Measurements from ENCODE around the gene LAMTOR3. TPM values are rescaled to one million over a fixed set of nuclear protein-coding genes. Genes with fewer than 3 reads are reported as not detected.
A peak's percentile ranks its signal among the peaks of the same experiment; 100 is the strongest.

LAMTOR3 gene
- total RNA-seq, 4 donors from 2014 or later, result 34.5 to 64.8 (median 53.1) TPM

DNA sequence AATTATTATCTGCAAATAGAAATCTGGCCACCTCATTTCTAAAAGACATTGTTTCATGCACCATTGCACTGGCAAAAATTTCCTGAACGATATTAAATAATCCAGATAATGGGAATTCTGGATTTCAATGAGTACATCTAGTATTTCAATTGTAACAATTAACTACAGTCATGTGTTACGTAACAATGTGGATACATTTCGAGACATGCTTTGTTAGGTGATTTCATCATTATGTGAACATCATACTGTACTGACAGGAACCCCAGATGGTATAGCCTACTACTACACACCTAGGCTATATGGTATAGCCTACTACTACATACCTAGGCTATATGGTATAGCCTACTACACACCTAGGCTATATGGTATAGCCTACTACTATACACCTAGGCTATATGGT lies 14.8 kb downstream of the LAMTOR3 start:
- Histone ChIP-seq H3K36me3 (peaks cover 7 to 82% of the 10 kb centered on the region in 2 donors), H3K4me3 (no peak overlapping the region), H3K9me3 (no peaks in the 10 kb centered on the region), H3K27me3 (no peaks in the 10 kb centered on the region), H3K4me1 (peaks cover 0 to 5% (median 0%) of the 10 kb centered on the region in 3 donors), H3K27ac (no peak overlapping the region)
- ATAC-seq, result no peak
- WGBS, 2 donors (ENCODE audit: low coverage in 1 of 2), result 77 to 94% methylated on average over 3 of the region's 3 CpGs
- TF ChIP-seq POLR2AphosphoS5 (IDR thresholded peaks at IDR 0.05), result no peak
- TF ChIP-seq, protein P1, sequence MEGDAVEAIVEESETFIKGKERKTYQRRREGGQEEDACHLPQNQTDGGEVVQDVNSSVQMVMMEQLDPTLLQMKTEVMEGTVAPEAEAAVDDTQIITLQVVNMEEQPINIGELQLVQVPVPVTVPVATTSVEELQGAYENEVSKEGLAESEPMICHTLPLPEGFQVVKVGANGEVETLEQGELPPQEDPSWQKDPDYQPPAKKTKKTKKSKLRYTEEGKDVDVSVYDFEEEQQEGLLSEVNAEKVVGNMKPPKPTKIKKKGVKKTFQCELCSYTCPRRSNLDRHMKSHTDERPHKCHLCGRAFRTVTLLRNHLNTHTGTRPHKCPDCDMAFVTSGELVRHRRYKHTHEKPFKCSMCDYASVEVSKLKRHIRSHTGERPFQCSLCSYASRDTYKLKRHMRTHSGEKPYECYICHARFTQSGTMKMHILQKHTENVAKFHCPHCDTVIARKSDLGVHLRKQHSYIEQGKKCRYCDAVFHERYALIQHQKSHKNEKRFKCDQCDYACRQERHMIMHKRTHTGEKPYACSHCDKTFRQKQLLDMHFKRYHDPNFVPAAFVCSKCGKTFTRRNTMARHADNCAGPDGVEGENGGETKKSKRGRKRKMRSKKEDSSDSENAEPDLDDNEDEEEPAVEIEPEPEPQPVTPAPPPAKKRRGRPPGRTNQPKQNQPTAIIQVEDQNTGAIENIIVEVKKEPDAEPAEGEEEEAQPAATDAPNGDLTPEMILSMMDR (IDR thresholded peaks at IDR 0.05), result no peak
- no peak for TF ChIP-seq EP300 (IDR thresholded peaks at IDR 0.05)
- no peak for TF ChIP-seq POLR2A (IDR thresholded peaks at IDR 0.05)

DNA sequence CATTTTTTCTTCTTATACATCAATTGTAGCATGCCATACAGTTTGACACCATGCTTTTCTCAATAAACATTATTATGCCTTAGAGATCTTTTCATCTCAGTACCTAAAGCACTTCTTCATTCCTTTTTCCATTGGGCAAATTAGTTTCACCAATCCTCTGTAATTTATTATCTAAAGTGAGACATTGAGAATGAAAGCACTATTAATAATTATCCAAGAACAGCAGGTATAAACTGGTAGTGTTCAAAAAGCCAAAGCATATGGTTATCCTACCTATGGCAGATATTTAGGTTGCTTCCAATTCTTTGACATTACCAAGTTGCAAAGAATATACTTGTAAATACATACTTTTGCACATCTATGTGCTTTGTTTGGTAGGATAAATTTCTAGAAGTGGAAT lies 15.6 kb downstream of the LAMTOR3 start:
- Histone ChIP-seq H3K27ac (no peak overlapping the region), H3K27me3 (no peaks in the 10 kb centered on the region), H3K4me1 (no peaks in the 10 kb centered on the region), H3K9me3 (no peaks in the 10 kb centered on the region), H3K4me3 (no peak overlapping the region), H3K36me3 (peaks cover 7 to 73% of the 10 kb centered on the region in 2 donors)
- TF ChIP-seq, protein P1 (IDR thresholded peaks at IDR 0.05), result no peak
- TF ChIP-seq POLR2A (IDR thresholded peaks at IDR 0.05) (no peak), POLR2AphosphoS5 (IDR thresholded peaks at IDR 0.05) (no peak)
- no peak for ATAC-seq

DNA sequence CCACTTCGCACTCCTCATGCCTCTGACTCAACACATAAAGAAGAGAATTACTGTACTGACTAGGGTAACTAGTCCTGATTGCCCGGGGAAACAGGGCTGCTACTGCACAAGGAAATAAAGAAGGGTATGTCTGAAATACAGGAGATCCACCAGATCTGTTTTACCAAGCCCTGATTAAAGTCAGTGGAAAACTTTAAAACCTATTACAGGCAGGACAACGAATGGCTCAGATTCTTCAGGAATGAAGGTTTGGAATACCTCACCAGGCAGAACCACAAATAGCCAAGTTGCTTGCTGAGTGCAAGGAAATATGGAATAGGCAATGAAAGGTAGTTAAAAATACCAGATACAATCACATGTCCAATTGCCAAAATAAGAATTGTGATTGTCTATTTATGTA lies 17.3 kb downstream of the LAMTOR3 start:
- H3K27ac ChIP-seq, result peak overlapping the region in 3 of 4 donors; percentile 4 to 63 (median 54)
- 22 to 79% methylated on average over 1 to 3 of the region's 3 CpGs for WGBS, 2 donors (ENCODE audit: low coverage in 1 of 2)

DNA sequence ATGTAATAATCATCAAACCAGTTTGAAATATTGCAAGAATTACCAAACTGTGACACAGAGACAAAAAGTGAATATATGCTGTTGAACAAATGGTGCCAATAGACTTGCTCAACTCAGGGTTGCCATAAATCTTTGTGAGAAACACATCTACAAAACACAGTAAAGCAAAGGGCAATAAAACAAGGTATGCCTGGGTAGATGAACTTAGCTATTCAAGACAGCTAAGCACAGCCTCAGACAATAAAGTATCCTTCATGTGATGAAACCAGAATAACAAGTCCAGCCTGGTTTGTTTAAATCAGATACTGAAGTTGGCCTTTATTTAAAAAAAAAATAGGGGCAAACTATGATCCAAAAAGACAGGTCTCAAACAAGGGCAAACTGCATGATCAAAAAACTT lies 19.2 kb downstream of the LAMTOR3 start:
- Histone ChIP-seq H3K4me3 (no peak overlapping the region), H3K9me3 (no peaks in the 10 kb centered on the region), H3K36me3 (peaks cover 3 to 46% of the 10 kb centered on the region in 2 donors), H3K27ac (no peak overlapping the region), H3K4me1 (no peaks in the 10 kb centered on the region), H3K27me3 (no peaks in the 10 kb centered on the region)
- no peak for ATAC-seq
- TF ChIP-seq POLR2AphosphoS5 (IDR thresholded peaks at IDR 0.05) (no peak), EP300 (IDR thresholded peaks at IDR 0.05) (no peak)
- TF ChIP-seq, protein P1 (IDR thresholded peaks at IDR 0.05), result no peak

More for the DNA sequence above, 17.3 kb downstream of the LAMTOR3 start:
- H3K4me3 ChIP-seq, result no peak overlapping the region
- H3K9me3 ChIP-seq, result no peaks in the 10 kb centered on the region
- TF ChIP-seq POLR2AphosphoS5 (IDR thresholded peaks at IDR 0.05) (no peak), EP300 (IDR thresholded peaks at IDR 0.05) (no peak), POLR2A (IDR thresholded peaks at IDR 0.05) (no peak)
- TF ChIP-seq, protein P1 (IDR thresholded peaks at IDR 0.05), result no peak
- H3K4me1 ChIP-seq, result no peaks in the 10 kb centered on the region
- no peak for ATAC-seq
- peaks cover 7 to 65% of the 10 kb centered on the region in 2 donors for H3K36me3 ChIP-seq
- no peaks in the 10 kb centered on the region for H3K27me3 ChIP-seq

DNA sequence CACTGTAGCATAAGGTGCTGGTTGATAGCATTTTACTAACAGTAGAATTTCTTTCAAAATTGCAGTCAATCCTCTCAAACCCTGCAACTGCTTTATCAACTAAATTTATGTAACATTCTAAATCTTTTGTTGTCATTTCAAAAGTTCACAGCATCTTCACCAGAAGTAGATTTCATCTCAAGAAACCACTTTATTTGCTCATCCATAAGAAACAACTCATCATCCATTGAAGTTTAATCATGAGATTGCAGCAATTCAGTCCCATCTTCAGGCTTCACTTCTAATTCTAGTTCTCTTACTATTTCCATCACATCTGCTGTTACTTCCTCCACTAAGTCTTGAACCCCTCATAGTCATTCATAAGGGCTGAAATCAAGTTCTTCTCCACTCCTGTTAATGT lies 21.7 kb downstream of the LAMTOR3 start:
- no peaks in the 10 kb centered on the region for H3K27me3 ChIP-seq
- peaks cover 0 to 21% of the 10 kb centered on the region in 2 donors for H3K36me3 ChIP-seq
- H3K9me3 ChIP-seq, result no peaks in the 10 kb centered on the region
- H3K4me1 ChIP-seq, result peaks cover 0 to 12% (median 5%) of the 10 kb centered on the region in 3 donors
- TF ChIP-seq, protein P1 (IDR thresholded peaks at IDR 0.05), result no peak
- TF ChIP-seq POLR2AphosphoS5 (IDR thresholded peaks at IDR 0.05) (no peak), EP300 (IDR thresholded peaks at IDR 0.05) (no peak), POLR2A (IDR thresholded peaks at IDR 0.05) (no peak)
- no peak overlapping the region for H3K4me3 ChIP-seq
- no peak for ATAC-seq
- H3K27ac ChIP-seq, result no peak overlapping the region

All from gastroesophageal sphincter (tissue), 4 donors.